GM21447 (cell line): ENCODE measurements around the gene MRI1.
"Not testable (repeated sequence)": the region's sequence is repeated elsewhere in the genome, so short reads cannot be mapped to it uniquely, and the experiment has no call there.

Source experiments
- ATAC-seq: cut with Tn5 transposase; IDR thresholded peaks from one replicate; pipeline ENCODE4 v1.9.1; 2021; ENCODE audit not compliant: unreplicated experiment

Gene MRI1

GRCh38 chr19:13793317-13793716 is 29.0 kb downstream of the MRI1 start:
- not testable (repeated sequence) for ATAC-seq

GRCh38 chr19:13794398-13794756 is 30.1 kb downstream of the MRI1 start:
- no peak for ATAC-seq

- ATAC-seq = peak; percentile 96
Measured at GRCh38 chr19:13794757-13795589, 30.7 kb downstream of the MRI1 start, which contains the start of gene ZSWIM4. Gene ZSWIM4 (plus strand): TSS chr19:13795443. CDS start chr19:13795649, 206 bp downstream.

GRCh38 chr19:13795595-13796300 is 31.4 kb downstream of the MRI1 start:
- peak; percentile 28 for ATAC-seq

- no peak for ATAC-seq
Measured at GRCh38 chr19:13796301-13797057, 32.2 kb downstream of the MRI1 start.

GRCh38 chr19:13797058-13797440 is 32.7 kb downstream of the MRI1 start:
- ATAC-seq = no peak

- ATAC-seq = no peak
Measured at GRCh38 chr19:13797870-13798269, 33.5 kb downstream of the MRI1 start.

- ATAC-seq = no peak
Measured at GRCh38 chr19:13799669-13800068, 35.3 kb downstream of the MRI1 start.

- no peak for ATAC-seq
Measured at GRCh38 chr19:13803038-13803437, 38.7 kb downstream of the MRI1 start.

GRCh38 chr19:13804830-13805683 is 40.7 kb downstream of the MRI1 start:
- ATAC-seq = no peak

GRCh38 chr19:13806728-13807127 is 42.4 kb downstream of the MRI1 start:
- no peak for ATAC-seq

GRCh38 chr19:13807421-13808021 is 43.2 kb downstream of the MRI1 start:
- ATAC-seq = no peak

- ATAC-seq = no peak
Measured at GRCh38 chr19:13808856-13809255, 44.5 kb downstream of the MRI1 start.

- ATAC-seq = no peak
Measured at GRCh38 chr19:13812544-13812943, 48.2 kb downstream of the MRI1 start.

GRCh38 chr19:13813147-13813546 is 48.8 kb downstream of the MRI1 start:
- no peak for ATAC-seq

- ATAC-seq = no peak
Measured at GRCh38 chr19:13814550-13814949, 50.2 kb downstream of the MRI1 start.

- ATAC-seq = no peak
Measured at GRCh38 chr19:13817018-13817614, 52.8 kb downstream of the MRI1 start.

GRCh38 chr19:13817615-13818371 is 53.5 kb downstream of the MRI1 start:
- no peak for ATAC-seq

- ATAC-seq = no peak
Measured at GRCh38 chr19:13819238-13819637, 54.9 kb downstream of the MRI1 start.
